HepG2 (cell line): ENCODE measurements around the gene TAMALIN. TPM values are rescaled to one million over a fixed set of nuclear protein-coding genes. Genes with fewer than 3 reads are reported as not detected.

Experiments
- MED13 ChIP-seq: sonication (generic); formaldehyde crosslinking; IDR thresholded peaks from 2 replicates; pipeline ENCODE4 v1.5.0; 2020; ENCODE audit warnings: missing genetic modification reagents
- MIER2 ChIP-seq: IDR thresholded peaks from 2 replicates; pipeline ENCODE4 v1.6.1; 2016; ENCODE audit warnings: missing biosample characterization, missing genetic modification reagents
- REST ChIP-seq, 2 experiments: IDR thresholded peaks; 2 replicates each; pipeline ENCODE4 v1.6.1; 2011 to 2012; ENCODE audit warnings: low read length in 2 of 2, borderline replicate concordance in 1 of 2, low read depth in 1 of 2, mild to moderate bottlenecking in 1 of 2, moderate library complexity in 1 of 2
- SALL1 ChIP-seq: sonication (generic); formaldehyde crosslinking; IDR thresholded peaks from 2 replicates; pipeline ENCODE4 v1.8.0; 2022; ENCODE audit warnings: mild to moderate bottlenecking, missing genetic modification reagents
- SNAI1 ChIP-seq: sonication (generic); formaldehyde crosslinking; IDR thresholded peaks from 2 replicates; pipeline ENCODE4 v1.5.0; 2020; ENCODE audit warnings: mild to moderate bottlenecking, missing genetic modification reagents, borderline replicate concordance
- SP2 ChIP-seq: sonication (generic); formaldehyde crosslinking; IDR thresholded peaks from 2 replicates; pipeline ENCODE4 v1.5.1; 2020; ENCODE audit warnings: mild to moderate bottlenecking, missing genetic modification reagents
- ZBTB37 ChIP-seq: sonication (generic); formaldehyde crosslinking; IDR thresholded peaks from 2 replicates; pipeline ENCODE4 v1.4.0; 2020; ENCODE audit warnings: mild to moderate bottlenecking, missing genetic modification reagents
- ZC3H4 ChIP-seq: sonication (generic); formaldehyde crosslinking; IDR thresholded peaks from 2 replicates; pipeline ENCODE4 v1.4.0; 2020; ENCODE audit warnings: missing genetic modification reagents, borderline replicate concordance
- ZNF230 ChIP-seq: sonication (generic); formaldehyde crosslinking; IDR thresholded peaks from 2 replicates; pipeline ENCODE4 v1.4.0; 2020; ENCODE audit warnings: mild to moderate bottlenecking, missing genetic modification reagents
- ZNF326 ChIP-seq: sonication (generic); formaldehyde crosslinking; IDR thresholded peaks from 2 replicates; pipeline ENCODE4 v1.4.0; 2020; ENCODE audit warnings: missing genetic modification reagents, borderline replicate concordance
- polyA plus RNA-seq, 8 experiments: library from polyadenylated mRNA; depleted of rRNA in 3 of 8; stranded (reverse) in 7 of 8; unstranded in 1 of 8; fragments of >200 nt; fragmentation: Illumina TruSeq in 4 of 8; extraction: Trizol in 4 of 8; gene quantifications; 2 replicates each; pipeline versions ENCODE4 v1.2.1 to v1.2.3, GENCODE V29; 2011 to 2016; ENCODE audit warnings: low read depth in 4 of 8, missing spikeins in 1 of 8, mixed read lengths in 1 of 8; ENCODE audit not compliant: insufficient read depth in 1 of 8
- total RNA-seq, 5 experiments: library from RNA; depleted of rRNA; stranded (reverse); fragments of >200 nt; fragmentation: Illumina TruSeq; extraction: Trizol; gene quantifications; 2 replicates each; pipeline ENCODE4 v1.2.3, GENCODE V29; 2016; ENCODE audit warnings: low read depth in 1 of 5
- TF ChIP-seq, protein P1 (sequence below): sonication (generic); formaldehyde crosslinking; IDR thresholded peaks from 2 replicates; pipeline ENCODE4 v1.4.0; 2020; ENCODE audit warnings: mild to moderate bottlenecking, missing genetic modification reagents
- TF ChIP-seq, protein P2 (sequence below): IDR thresholded peaks from 2 replicates; pipeline ENCODE4 v1.6.1; 2016; ENCODE audit warnings: mild to moderate bottlenecking, missing biosample characterization, missing genetic modification reagents
- TF ChIP-seq, protein P3 (sequence below): sonication (generic); formaldehyde crosslinking; IDR thresholded peaks from 2 replicates; pipeline ENCODE4 v1.4.0; 2020; ENCODE audit warnings: mild to moderate bottlenecking, low read depth, missing genetic modification reagents

TAMALIN gene
- total and polyA plus RNA-seq, 2 of the 13 experiments (the other 11 are each of a cell fraction or from before 2014, with no cell fraction given) = 2.9 to 10.9 TPM

- TF ChIP-seq, protein P1, sequence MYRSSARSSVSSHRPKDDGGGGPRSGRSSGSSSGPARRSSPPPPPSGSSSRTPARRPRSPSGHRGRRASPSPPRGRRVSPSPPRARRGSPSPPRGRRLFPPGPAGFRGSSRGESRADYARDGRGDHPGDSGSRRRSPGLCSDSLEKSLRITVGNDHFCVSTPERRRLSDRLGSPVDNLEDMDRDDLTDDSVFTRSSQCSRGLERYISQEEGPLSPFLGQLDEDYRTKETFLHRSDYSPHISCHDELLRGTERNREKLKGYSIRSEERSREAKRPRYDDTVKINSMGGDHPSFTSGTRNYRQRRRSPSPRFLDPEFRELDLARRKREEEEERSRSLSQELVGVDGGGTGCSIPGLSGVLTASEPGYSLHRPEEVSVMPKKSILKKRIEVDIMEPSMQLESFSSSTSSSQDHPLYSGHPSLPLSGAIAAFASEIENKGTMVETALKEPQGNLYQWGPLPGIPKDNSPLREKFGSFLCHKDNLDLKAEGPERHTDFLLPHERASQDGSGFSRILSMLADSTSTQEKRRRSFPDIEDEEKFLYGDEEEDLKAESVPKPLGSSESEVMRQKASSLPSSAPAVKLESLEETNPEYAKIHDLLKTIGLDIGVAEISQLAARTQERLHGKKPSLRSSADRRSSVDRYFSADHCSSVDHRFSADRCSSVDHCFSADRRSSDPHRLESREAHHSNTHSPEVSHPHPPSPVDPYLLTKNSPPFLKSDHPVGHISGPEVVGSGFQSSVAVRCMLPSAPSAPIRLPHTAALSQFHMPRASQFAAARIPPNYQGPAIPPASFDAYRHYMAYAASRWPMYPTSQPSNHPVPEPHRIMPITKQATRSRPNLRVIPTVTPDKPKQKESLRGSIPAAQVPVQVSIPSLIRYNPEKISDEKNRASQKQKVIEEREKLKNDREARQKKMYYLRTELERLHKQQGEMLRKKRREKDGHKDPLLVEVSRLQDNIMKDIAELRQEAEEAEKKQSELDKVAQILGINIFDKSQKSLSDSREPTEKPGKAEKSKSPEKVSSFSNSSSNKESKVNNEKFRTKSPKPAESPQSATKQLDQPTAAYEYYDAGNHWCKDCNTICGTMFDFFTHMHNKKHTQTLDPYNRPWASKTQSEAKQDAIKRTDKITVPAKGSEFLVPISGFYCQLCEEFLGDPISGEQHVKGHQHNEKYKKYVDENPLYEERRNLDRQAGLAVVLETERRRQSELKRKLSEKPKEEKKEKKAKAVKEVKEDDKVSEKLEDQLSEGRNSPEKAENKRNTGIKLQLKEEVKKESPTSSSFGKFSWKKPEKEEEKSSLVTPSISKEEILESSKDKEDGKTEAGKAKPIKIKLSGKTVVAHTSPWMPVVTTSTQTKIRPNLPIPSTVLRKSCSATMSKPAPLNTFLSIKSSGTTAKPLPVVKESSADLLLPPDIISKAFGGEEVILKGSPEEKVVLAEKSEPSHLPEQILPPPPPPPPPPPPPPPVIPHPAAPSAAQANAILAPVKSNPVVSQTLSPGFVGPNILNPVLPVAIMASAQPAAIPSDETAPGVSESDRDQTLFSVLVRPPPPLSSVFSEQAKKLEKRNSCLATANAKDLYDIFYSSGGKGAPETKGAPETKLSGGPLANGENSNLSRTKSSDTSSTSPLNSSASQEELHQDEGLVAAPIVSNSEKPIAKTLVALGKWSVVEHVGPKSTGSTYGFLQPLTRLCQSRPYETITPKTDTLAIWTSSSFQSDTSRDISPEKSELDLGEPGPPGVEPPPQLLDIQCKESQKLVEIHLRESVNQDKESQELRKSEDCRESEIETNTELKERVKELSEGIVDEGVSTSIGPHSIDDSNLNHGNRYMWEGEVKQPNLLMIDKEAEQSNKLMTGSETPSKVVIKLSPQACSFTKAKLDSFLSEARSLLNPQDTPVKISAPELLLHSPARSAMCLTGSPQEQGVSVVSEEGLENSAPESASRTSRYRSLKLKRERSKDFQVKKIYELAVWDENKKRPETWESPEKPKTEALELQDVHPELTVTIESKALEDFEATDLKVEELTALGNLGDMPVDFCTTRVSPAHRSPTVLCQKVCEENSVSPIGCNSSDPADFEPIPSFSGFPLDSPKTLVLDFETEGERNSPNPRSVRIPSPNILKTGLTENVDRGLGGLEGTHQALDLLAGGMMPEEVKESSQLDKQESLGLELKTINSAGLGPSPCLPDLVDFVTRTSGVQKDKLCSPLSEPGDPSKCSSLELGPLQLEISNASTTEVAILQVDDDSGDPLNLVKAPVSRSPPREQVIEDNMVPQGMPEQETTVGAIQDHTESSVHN (CRISPR knock-in tag) = no peak
- TF ChIP-seq MED13 (no peak), SALL1 (CRISPR knock-in tag) (0 out of 2 replicates have a peak, but pooled peaks have one; percentile 19), ZNF326 (no peak), ZBTB37 (CRISPR knock-in tag) (no peak), ZNF230 (CRISPR knock-in tag) (no peak), MIER2 (peak; percentile 88), REST (IDR thresholded peaks at IDR 0.05; ENCODE audit: borderline replicate concordance in 1 of 2, low read depth in 1 of 2, low read length in 2 of 2) (peak; percentile 79 to 92), SNAI1 (CRISPR knock-in tag) (no peak), ZC3H4 (CRISPR knock-in tag) (no peak), SP2 (no peak)
- TF ChIP-seq, protein P2, sequence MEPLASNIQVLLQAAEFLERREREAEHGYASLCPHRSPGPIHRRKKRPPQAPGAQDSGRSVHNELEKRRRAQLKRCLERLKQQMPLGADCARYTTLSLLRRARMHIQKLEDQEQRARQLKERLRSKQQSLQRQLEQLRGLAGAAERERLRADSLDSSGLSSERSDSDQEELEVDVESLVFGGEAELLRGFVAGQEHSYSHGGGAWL = no peak
- TF ChIP-seq, protein P3, sequence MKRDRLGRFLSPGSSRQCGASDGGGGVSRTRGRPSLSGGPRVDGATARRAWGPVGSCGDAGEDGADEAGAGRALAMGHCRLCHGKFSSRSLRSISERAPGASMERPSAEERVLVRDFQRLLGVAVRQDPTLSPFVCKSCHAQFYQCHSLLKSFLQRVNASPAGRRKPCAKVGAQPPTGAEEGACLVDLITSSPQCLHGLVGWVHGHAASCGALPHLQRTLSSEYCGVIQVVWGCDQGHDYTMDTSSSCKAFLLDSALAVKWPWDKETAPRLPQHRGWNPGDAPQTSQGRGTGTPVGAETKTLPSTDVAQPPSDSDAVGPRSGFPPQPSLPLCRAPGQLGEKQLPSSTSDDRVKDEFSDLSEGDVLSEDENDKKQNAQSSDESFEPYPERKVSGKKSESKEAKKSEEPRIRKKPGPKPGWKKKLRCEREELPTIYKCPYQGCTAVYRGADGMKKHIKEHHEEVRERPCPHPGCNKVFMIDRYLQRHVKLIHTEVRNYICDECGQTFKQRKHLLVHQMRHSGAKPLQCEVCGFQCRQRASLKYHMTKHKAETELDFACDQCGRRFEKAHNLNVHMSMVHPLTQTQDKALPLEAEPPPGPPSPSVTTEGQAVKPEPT (CRISPR knock-in tag) = no peak
Measured at GRCh38 chr12:52041695-52042123, 35.0 kb downstream of the TAMALIN start (continued).
